Measurements from ENCODE around the gene CCDC107. TPM values are rescaled to one million over a fixed set of nuclear protein-coding genes. Genes with fewer than 3 reads are reported as not detected.

The CCDC107 gene
- polyA plus RNA-seq, 1 experiment, result 11.8 TPM

DNA sequence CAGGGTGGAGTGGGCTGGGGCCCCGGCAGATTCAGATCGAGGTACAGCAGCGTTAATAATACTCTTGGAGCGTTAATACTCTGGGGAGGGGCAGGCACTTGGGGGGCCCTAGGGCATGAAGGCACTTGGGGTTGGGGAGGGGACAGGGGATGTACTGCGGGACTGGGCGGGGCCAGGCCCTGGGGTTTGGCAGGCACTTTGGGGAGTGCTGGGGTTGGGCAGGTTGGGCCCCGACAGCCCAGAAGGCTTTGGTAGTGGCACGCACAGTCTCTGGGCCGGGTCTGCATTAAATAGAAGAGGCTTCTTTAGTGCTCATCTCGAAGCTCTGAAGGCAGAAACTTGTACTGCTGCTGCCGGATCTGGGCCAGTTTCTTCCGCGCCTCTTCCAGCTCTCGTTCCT is 39.4 kb downstream of the CCDC107 start:
- POLR2A ChIA-PET, result interaction anchor here (1.3 to 3.8 kb wide), 6 partner anchors 31 to 50 kb away, joined by 3 to 34 read pairs (median 6); partner anchors contain the start of genes CCDC107, CREB3, RMRP and TLN1
- no peak for DNase-seq (ENCODE audit: low read depth, low spot score)
- Histone ChIP-seq H3K27ac (ENCODE audit: low read depth, low read length) (no peak overlapping the region), H3K9me3 (ENCODE audit: control insufficient read depth, insufficient read depth, low read length) (no peaks in the 10 kb centered on the region), H3K4me3 (ENCODE audit: low read depth, low read length) (no peak overlapping the region), H3K27me3 (ENCODE audit: control insufficient read depth, insufficient read depth, low read length) (no peaks in the 10 kb centered on the region)
- CTCF ChIA-PET, result interaction anchor here (1.1 to 4.4 kb wide), 12 partner anchors 10 to 49 kb away, joined by 4 to 48 read pairs (median 16); partner anchors contain the start of genes ARHGEF39, CCDC107, RMRP and TLN1
- TF ChIP-seq, protein P1, sequence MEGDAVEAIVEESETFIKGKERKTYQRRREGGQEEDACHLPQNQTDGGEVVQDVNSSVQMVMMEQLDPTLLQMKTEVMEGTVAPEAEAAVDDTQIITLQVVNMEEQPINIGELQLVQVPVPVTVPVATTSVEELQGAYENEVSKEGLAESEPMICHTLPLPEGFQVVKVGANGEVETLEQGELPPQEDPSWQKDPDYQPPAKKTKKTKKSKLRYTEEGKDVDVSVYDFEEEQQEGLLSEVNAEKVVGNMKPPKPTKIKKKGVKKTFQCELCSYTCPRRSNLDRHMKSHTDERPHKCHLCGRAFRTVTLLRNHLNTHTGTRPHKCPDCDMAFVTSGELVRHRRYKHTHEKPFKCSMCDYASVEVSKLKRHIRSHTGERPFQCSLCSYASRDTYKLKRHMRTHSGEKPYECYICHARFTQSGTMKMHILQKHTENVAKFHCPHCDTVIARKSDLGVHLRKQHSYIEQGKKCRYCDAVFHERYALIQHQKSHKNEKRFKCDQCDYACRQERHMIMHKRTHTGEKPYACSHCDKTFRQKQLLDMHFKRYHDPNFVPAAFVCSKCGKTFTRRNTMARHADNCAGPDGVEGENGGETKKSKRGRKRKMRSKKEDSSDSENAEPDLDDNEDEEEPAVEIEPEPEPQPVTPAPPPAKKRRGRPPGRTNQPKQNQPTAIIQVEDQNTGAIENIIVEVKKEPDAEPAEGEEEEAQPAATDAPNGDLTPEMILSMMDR (IDR thresholded peaks at IDR 0.05; ENCODE audit: low read depth, low read length), result no peak

DNA sequence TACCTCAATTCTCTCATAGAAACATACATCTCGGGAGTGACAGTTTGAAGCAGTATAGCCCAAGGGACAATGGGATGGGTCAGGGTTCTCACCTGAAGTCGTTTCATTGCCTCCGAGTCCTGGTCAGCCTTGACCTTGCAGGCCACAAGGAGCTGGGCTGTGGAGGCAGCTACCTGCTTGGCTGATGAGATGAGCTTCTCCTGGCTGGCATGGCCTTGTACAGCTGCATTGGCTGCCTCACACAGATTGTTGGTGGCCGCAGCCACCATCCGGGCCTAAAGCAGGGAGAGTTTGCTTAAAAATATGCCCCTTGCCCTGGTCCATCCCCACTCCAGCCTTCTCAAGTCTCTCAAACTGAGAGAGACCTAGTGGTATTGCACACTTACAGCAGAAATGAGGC is 40.1 kb downstream of the CCDC107 start:
- POLR2A ChIA-PET, result interaction anchor here (1.6 kb wide), 1 partner anchor 34 kb away, joined by 5 read pairs; the partner anchor contains the start of genes CREB3 and TLN1
- H3K4me3 ChIP-seq (ENCODE audit: low read depth, low read length), result no peak overlapping the region
- CTCF ChIA-PET, result interaction anchor here (1.2 to 4.4 kb wide), 5 partner anchors 10 to 37 kb away, joined by 4 to 48 read pairs (median 24); no protein-coding TSS in a partner anchor
- no peaks in the 10 kb centered on the region for H3K27me3 ChIP-seq (ENCODE audit: control insufficient read depth, insufficient read depth, low read length)
- no peak overlapping the region for H3K27ac ChIP-seq (ENCODE audit: low read depth, low read length)
- DNase-seq (ENCODE audit: low read depth, low spot score), result no peak
- TF ChIP-seq, protein P1 (IDR thresholded peaks at IDR 0.05; ENCODE audit: low read depth, low read length), result no peak
- H3K9me3 ChIP-seq (ENCODE audit: control insufficient read depth, insufficient read depth, low read length), result no peaks in the 10 kb centered on the region

DNA sequence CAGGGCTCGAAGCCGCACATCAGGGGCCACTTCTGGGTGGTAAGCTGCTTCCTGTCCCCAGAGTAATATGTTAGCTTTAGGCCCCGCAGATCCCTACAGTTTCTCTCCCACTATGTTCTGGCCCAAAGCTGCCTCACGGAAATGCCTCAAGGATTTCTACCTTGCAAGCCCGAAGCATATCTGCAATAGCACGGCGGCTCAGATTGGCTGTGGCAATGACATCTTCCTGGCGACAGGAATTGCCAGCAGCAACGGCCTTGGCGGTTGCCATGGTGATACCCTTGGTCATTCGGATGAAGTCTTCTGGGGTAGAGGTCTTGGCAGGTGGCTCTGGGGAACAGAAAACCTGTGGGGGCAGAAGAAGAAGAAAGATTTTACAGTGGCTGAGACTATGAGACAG is 41.9 kb downstream of the CCDC107 start:
- Histone ChIP-seq H3K4me3 (ENCODE audit: low read depth, low read length) (no peak overlapping the region), H3K9me3 (ENCODE audit: control insufficient read depth, insufficient read depth, low read length) (no peaks in the 10 kb centered on the region), H3K27ac (ENCODE audit: low read depth, low read length) (no peak overlapping the region), H3K27me3 (ENCODE audit: control insufficient read depth, insufficient read depth, low read length) (no peaks in the 10 kb centered on the region)
- TF ChIP-seq, protein P1 (IDR thresholded peaks at IDR 0.05; ENCODE audit: low read depth, low read length), result no peak
- ChIA-PET CTCF (interaction anchor here (1.2 kb wide), 1 partner anchor 35 kb away, joined by 3 read pairs; the partner anchor contains the start of gene ARHGEF39), POLR2A (no interaction called here)
- DNase-seq (ENCODE audit: low read depth, low spot score), result no peak

DNA sequence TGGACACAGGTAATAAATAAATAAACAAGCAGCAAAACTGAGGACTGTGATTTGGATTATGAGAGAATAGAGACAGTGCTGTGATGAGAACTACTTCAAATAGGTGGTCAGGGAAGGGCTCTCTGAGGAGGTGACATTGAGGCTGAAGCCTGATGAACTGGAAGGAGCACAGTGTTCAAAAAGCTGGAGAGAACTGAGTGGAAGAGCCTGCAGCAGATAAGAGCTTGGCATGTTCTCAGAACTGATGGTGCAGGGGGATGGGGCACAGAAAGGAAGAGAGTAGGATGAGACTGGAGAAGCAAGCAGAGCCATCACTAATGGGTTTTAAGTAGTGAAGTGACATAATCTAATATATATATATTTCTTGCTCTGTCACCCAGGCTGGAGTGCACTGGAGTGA is 42.9 kb downstream of the CCDC107 start:
- no peak for DNase-seq (ENCODE audit: low read depth, low spot score)
- Histone ChIP-seq H3K9me3 (ENCODE audit: control insufficient read depth, insufficient read depth, low read length) (no peaks in the 10 kb centered on the region), H3K27me3 (ENCODE audit: control insufficient read depth, insufficient read depth, low read length) (no peaks in the 10 kb centered on the region), H3K4me3 (ENCODE audit: low read depth, low read length) (no peak overlapping the region), H3K27ac (ENCODE audit: low read depth, low read length) (no peak overlapping the region)
- TF ChIP-seq, protein P1 (IDR thresholded peaks at IDR 0.05; ENCODE audit: low read depth, low read length), result no peak
- CTCF ChIA-PET, result interaction anchor here (1.0 to 1.2 kb wide), 2 partner anchors 36 to 97 kb away, joined by 3 read pairs; partner anchors contain the start of gene ARHGEF39
- POLR2A ChIA-PET, result interaction anchor here (0.6 to 1.1 kb wide), 3 partner anchors 13 to 604 kb away, joined by 3 read pairs; partner anchors contain the start of genes CREB3 and TLN1

DNA sequence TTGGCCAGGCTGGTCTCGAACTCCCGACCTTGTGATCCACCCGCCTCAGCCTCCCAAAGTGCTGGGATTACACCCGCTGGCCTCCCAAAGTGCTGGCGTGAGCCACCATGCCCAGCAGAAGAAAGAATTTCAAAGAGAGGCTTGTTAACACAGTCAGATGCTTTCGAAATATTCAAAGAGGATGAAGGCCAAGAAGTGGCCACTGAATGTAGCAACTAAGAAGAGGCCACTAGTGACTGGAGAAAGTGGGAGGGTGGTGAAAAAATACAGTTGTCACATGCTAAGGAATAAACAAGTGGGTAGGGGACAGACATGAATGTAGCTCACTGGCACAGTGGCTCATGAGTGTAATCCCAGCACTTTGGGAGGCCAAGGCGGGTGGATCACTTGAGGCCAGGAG is 44.6 kb downstream of the CCDC107 start:
- H3K4me3 ChIP-seq (ENCODE audit: low read depth, low read length), result no peak overlapping the region
- H3K27ac ChIP-seq (ENCODE audit: low read depth, low read length), result no peak overlapping the region
- CTCF ChIA-PET, result interaction anchor here (0.6 kb wide), 1 partner anchor 28 kb away, joined by 3 read pairs; no protein-coding TSS in a partner anchor
- POLR2A ChIA-PET, result interaction anchor here (0.6 kb wide), 1 partner anchor 13 kb away, joined by 5 read pairs; no protein-coding TSS in a partner anchor
- TF ChIP-seq, protein P1 (IDR thresholded peaks at IDR 0.05; ENCODE audit: low read depth, low read length), result no peak
- no peak for DNase-seq (ENCODE audit: low read depth, low spot score)
- no peaks in the 10 kb centered on the region for H3K27me3 ChIP-seq (ENCODE audit: control insufficient read depth, insufficient read depth, low read length)
- no peaks in the 10 kb centered on the region for H3K9me3 ChIP-seq (ENCODE audit: control insufficient read depth, insufficient read depth, low read length)

All from AG04450 (cell line).